ENCODE results near the gene PPP4R1. TPM values are rescaled to one million over a fixed set of nuclear protein-coding genes. Genes with fewer than 3 reads are reported as not detected.

The PPP4R1 gene
- total RNA-seq, 1 experiment from 2014 or later = 66.7 TPM

- ChIA-PET RAD21 (ENCODE audit: low non-redundant PET in 1 of 2, low total read pairs in 2 of 2, uncharacterized antibody in 2 of 2, unreplicated experiment in 2 of 2) (no interaction called here), CTCF (no interaction called here), POLR2A (no interaction called here)
- H2AFZ ChIP-seq (ENCODE audit: low read depth, low read length, poor library complexity, severe bottlenecking) = no peak overlapping the region
- DNase-seq (ENCODE audit: low read depth, low spot score) (no peak), ATAC-seq (no peak)
- no TSS peak for BruUV-seq (replicated peaks)
- intact Hi-C loops (cut with micrococcal nuclease) = no loop called here
- no peaks in the 10 kb centered on the region for H3K36me3 ChIP-seq (ENCODE audit: control insufficient read depth in 1 of 2, insufficient read depth in 2 of 2, low read length in 2 of 2)
- no peaks in the 10 kb centered on the region for H4K20me1 ChIP-seq (ENCODE audit: insufficient read depth)
- no peaks in the 10 kb centered on the region for H3K79me2 ChIP-seq (ENCODE audit: insufficient read depth, low read length)
- no peak overlapping the region for H3K4me2 ChIP-seq (ENCODE audit: low read length)
- no peak overlapping the region for H3K4me3 ChIP-seq (replicated peaks in 1 of 2; ENCODE audit: low read depth in 1 of 2, low read length in 2 of 2)
- peaks cover 4 to 10% of the 10 kb centered on the region in 2 experiments for H3K4me1 ChIP-seq (ENCODE audit: control insufficient read depth in 1 of 2, insufficient read depth in 2 of 2, low read length in 2 of 2)
- H3K9me3 ChIP-seq (ENCODE audit: control insufficient read depth in 1 of 2, insufficient read depth in 1 of 2, low read depth in 1 of 2, low read length in 2 of 2) = peaks cover 0 to 4% of the 10 kb centered on the region in 2 experiments; a peak in 1 of 4 replicates
- no peak for TF ChIP-seq TCF7L2 (IDR thresholded peaks at IDR 0.05; ENCODE audit: borderline replicate concordance, extremely low read depth, insufficient read depth, insufficient read length)
- TF ChIP-seq EZH2 (IDR thresholded peaks at IDR 0.05) = no peak
- TF ChIP-seq EGR1 (IDR thresholded peaks at IDR 0.05; ENCODE audit: low read depth) = no peak
- TF ChIP-seq CTCF (IDR thresholded peaks at IDR 0.05 in 2 of 3, conservative IDR thresholded peaks at IDR 0.05 in 1 of 3; ENCODE audit: borderline replicate concordance in 1 of 3, insufficient read depth in 1 of 3, low read depth in 2 of 3, low read length in 2 of 3) = no peak
- TF ChIP-seq REST (IDR thresholded peaks at IDR 0.05; ENCODE audit: low read depth) = no peak
- TF ChIP-seq SP1 (IDR thresholded peaks at IDR 0.05; ENCODE audit: low read depth) = no peak
- no peak for TF ChIP-seq MAX (IDR thresholded peaks at IDR 0.05)
- no peak for TF ChIP-seq CBX3 (IDR thresholded peaks at IDR 0.05; ENCODE audit: low read depth)
- TF ChIP-seq ATF3 (IDR thresholded peaks at IDR 0.05) = no peak
- TF ChIP-seq ZFX (IDR thresholded peaks at IDR 0.05) = no peak
- TF ChIP-seq RAD21 (IDR thresholded peaks at IDR 0.05; ENCODE audit: low read depth) = no peak
- TF ChIP-seq SRF (IDR thresholded peaks at IDR 0.05; ENCODE audit: low read depth) = no peak
- no peak for TF ChIP-seq POLR2AphosphoS5 (IDR thresholded peaks at IDR 0.05; ENCODE audit: low read depth, low read length)
- TF ChIP-seq EZH2phosphoT487 (IDR thresholded peaks at IDR 0.05; ENCODE audit: borderline replicate concordance) = no peak
- TF ChIP-seq ZBTB33 (IDR thresholded peaks at IDR 0.05; ENCODE audit: extremely low read depth, insufficient replicate concordance, low read length) = no peak
- H3K27me3 ChIP-seq (ENCODE audit: insufficient read depth, low read length) = no peaks in the 10 kb centered on the region
- H3K27ac ChIP-seq (ENCODE audit: low read depth, low read length) = no peak overlapping the region
- H3K9me2 ChIP-seq (ENCODE audit: insufficient read depth) = no peaks in the 10 kb centered on the region
- H3K9ac ChIP-seq (ENCODE audit: low read length) = no peak overlapping the region
Measured at GRCh38 chr18:9637036-9637767, 22.8 kb upstream of the PPP4R1 start.

Data from HCT116 (cell line).